ENCODE measurements around the gene BCO1. TPM values are rescaled to one million over a fixed set of nuclear protein-coding genes. Genes with fewer than 3 reads are reported as not detected.

The BCO1 gene
- total RNA-seq, 2 donors from 2014 or later: 0.42 to 0.62 TPM

- no peak overlapping the region for H3K27ac Mint-ChIP-seq
- Histone ChIP-seq H3K27ac (ENCODE audit: low read depth, low read length) (no peak overlapping the region), H3K4me1 (ENCODE audit: control insufficient read depth, insufficient read depth, low read length) (no peaks in the 10 kb centered on the region), H3K9ac (ENCODE audit: extremely low read depth, low read length, poor library complexity, severe bottlenecking) (no peak overlapping the region), H3K27me3 (ENCODE audit: control insufficient read depth, insufficient read depth, low read length, poor library complexity, severe bottlenecking) (no peaks in the 10 kb centered on the region), H3K36me3 (ENCODE audit: control insufficient read depth, insufficient read depth, low read length) (no peaks in the 10 kb centered on the region), H3K9me3 (ENCODE audit: control insufficient read depth, low read length) (no peaks in the 10 kb centered on the region), H3K4me3 (ENCODE audit: low read length) (no peak overlapping the region)
- no peak for TF ChIP-seq CTCF (conservative IDR thresholded peaks at IDR 0.05)
- WGBS, 2 experiments (ENCODE audit: insufficient coverage in 1 of 2, insufficient read length in 1 of 2): 92 to 98% methylated on average over 4 of the region's 4 CpGs
- H3K4me3 Mint-ChIP-seq: no peak overlapping the region
- no peaks in the 10 kb centered on the region for H3K36me3 Mint-ChIP-seq (ENCODE audit: low read depth)
- H3K4me1 Mint-ChIP-seq: no peaks in the 10 kb centered on the region
- DNase-seq: no peak
- peaks cover under 1% of the 10 kb centered on the region for H3K27me3 Mint-ChIP-seq (ENCODE audit: insufficient read depth)
- peaks cover 5% of the 10 kb centered on the region for H3K9me3 Mint-ChIP-seq
Observed at GRCh38 chr16:81259916-81260315, 21.4 kb downstream of the BCO1 start.

GRCh38 chr16:81261049-81261648 lies 22.7 kb downstream of the BCO1 start:
- no peak overlapping the region for H3K27ac Mint-ChIP-seq
- Histone ChIP-seq H3K4me1 (ENCODE audit: control insufficient read depth, insufficient read depth, low read length) (no peaks in the 10 kb centered on the region), H3K9ac (ENCODE audit: extremely low read depth, low read length, poor library complexity, severe bottlenecking) (no peak overlapping the region), H3K27ac (ENCODE audit: low read depth, low read length) (no peak overlapping the region), H3K9me3 (ENCODE audit: control insufficient read depth, low read length) (no peaks in the 10 kb centered on the region), H3K27me3 (ENCODE audit: control insufficient read depth, insufficient read depth, low read length, poor library complexity, severe bottlenecking) (no peaks in the 10 kb centered on the region), H3K36me3 (ENCODE audit: control insufficient read depth, insufficient read depth, low read length) (no peaks in the 10 kb centered on the region), H3K4me3 (ENCODE audit: low read length) (no peak overlapping the region)
- peak; percentile 81 for TF ChIP-seq CTCF (conservative IDR thresholded peaks at IDR 0.05)
- no peaks in the 10 kb centered on the region for H3K4me1 Mint-ChIP-seq
- H3K27me3 Mint-ChIP-seq (ENCODE audit: insufficient read depth): peaks cover 2% of the 10 kb centered on the region
- H3K4me3 Mint-ChIP-seq: no peak overlapping the region
- H3K9me3 Mint-ChIP-seq: peaks cover 5% of the 10 kb centered on the region
- DNase-seq: peak; percentile 74
- no peaks in the 10 kb centered on the region for H3K36me3 Mint-ChIP-seq (ENCODE audit: low read depth)
- 84 to 89% methylated on average over 9 to 11 of the region's 11 CpGs for WGBS, 2 experiments (ENCODE audit: insufficient coverage in 1 of 2, insufficient read length in 1 of 2)

- TF ChIP-seq CTCF (conservative IDR thresholded peaks at IDR 0.05): peak; percentile 59
- peaks cover 5% of the 10 kb centered on the region for H3K9me3 Mint-ChIP-seq
- H3K27ac Mint-ChIP-seq: no peak overlapping the region
- H3K36me3 ChIP-seq (ENCODE audit: control insufficient read depth, insufficient read depth, low read length): no peaks in the 10 kb centered on the region
- H3K27me3 ChIP-seq (ENCODE audit: control insufficient read depth, insufficient read depth, low read length, poor library complexity, severe bottlenecking): no peaks in the 10 kb centered on the region
- DNase-seq: no peak
- H3K27ac ChIP-seq (ENCODE audit: low read depth, low read length): no peak overlapping the region
- no peaks in the 10 kb centered on the region for H3K4me1 Mint-ChIP-seq
- H3K27me3 Mint-ChIP-seq (ENCODE audit: insufficient read depth): peaks cover 2% of the 10 kb centered on the region
- no peaks in the 10 kb centered on the region for H3K9me3 ChIP-seq (ENCODE audit: control insufficient read depth, low read length)
- no peak overlapping the region for H3K4me3 ChIP-seq (ENCODE audit: low read length)
- 91% methylated on average over 10 to 11 of the region's 11 CpGs for WGBS, 2 experiments (ENCODE audit: insufficient coverage in 1 of 2, insufficient read length in 1 of 2)
- no peak overlapping the region for H3K9ac ChIP-seq (ENCODE audit: extremely low read depth, low read length, poor library complexity, severe bottlenecking)
- H3K36me3 Mint-ChIP-seq (ENCODE audit: low read depth): no peaks in the 10 kb centered on the region
- H3K4me1 ChIP-seq (ENCODE audit: control insufficient read depth, insufficient read depth, low read length): no peaks in the 10 kb centered on the region
- no peak overlapping the region for H3K4me3 Mint-ChIP-seq
Observed at GRCh38 chr16:81263470-81264220, 25.2 kb downstream of the BCO1 start.

All from endodermal cell (in vitro differentiated cells).